HCT116 (cell line): ENCODE results near the gene RAPGEF2. TPM values are rescaled to one million over a fixed set of nuclear protein-coding genes. Genes with fewer than 3 reads are reported as not detected.

Experiments used
- ATAC-seq: fragments of 200-7000 bp; cut with Tn5 transposase; 2 replicates; pipeline ENCODE4 v1.9.1; 2020; ENCODE audit warnings: mild to moderate bottlenecking, moderate library complexity
- BruUV-seq: library from RNA; stranded (reverse); fragments of 400-500 nt; replicated peaks from 2 replicates; lab custom pipeline; 2021; lab: Mats Ljungman, UMichigan
- CTCF ChIA-PET: fragments of 300-600 bp; sonication (Branson Sonifier 250); formaldehyde crosslinking; loops from one replicate; lab custom pipeline; 2021; ENCODE audit warnings: antibody characterized with exemption; lab: Charles Lee
- POLR2A ChIA-PET: fragments of 300-600, 350-600 bp; sonication (Branson Sonifier 250); formaldehyde crosslinking; loops from one replicate; lab custom pipeline; 2021; ENCODE audit warnings: antibody characterized with exemption; lab: Charles Lee
- RAD21 ChIA-PET, 2 experiments: fragments of 300-600 bp; sonication (Branson Sonifier 250); formaldehyde crosslinking; loops; one replicate each; lab custom pipeline; 2023; ENCODE audit warnings: low total read pairs in 2 of 2; ENCODE audit not compliant: uncharacterized antibody in 2 of 2, unreplicated experiment in 2 of 2, low non-redundant PET in 1 of 2; lab: Charles Lee
- DNase-seq: peaks from one replicate; pipeline ENCODE4 v3.0.0-alpha.2; 2010; ENCODE audit warnings: low read depth, low spot score
- H2AFZ ChIP-seq: fragments of 200-600 bp; shearing (Covaris generic), sonication (generic); 2 replicates; pipeline ENCODE4 v1.6.1; 2017; ENCODE audit warnings: low read depth, mixed run types, mixed read lengths, antibody characterized with exemption, low read length; ENCODE audit not compliant: poor library complexity, severe bottlenecking
- H3K27ac ChIP-seq: 2 replicates; pipeline ENCODE4 v1.5.1; 2012; ENCODE audit warnings: low read depth, low read length
- H3K27me3 ChIP-seq: fragments of 200-600 bp; sonication (generic); 2 replicates; pipeline ENCODE4 v1.6.1; 2016; ENCODE audit warnings: mixed run types, low read length, mixed read lengths; ENCODE audit not compliant: insufficient read depth
- H3K36me3 ChIP-seq, 2 experiments: fragments of 200-500 bp in 1 of 2; fragments of 200-600 bp in 1 of 2; sonication (Bioruptor generic) in 1 of 2; sonication (generic) in 1 of 2; 2 replicates each; pipeline versions ENCODE4 v1.5.1 to v1.6.1; 2014 to 2016; ENCODE audit warnings: low read length in 2 of 2, inconsistent platforms in 1 of 2, mixed read lengths in 1 of 2, mixed run types in 1 of 2; ENCODE audit not compliant: insufficient read depth in 2 of 2, control insufficient read depth in 1 of 2
- H3K4me1 ChIP-seq, 2 experiments: fragments of 200-600 bp in 1 of 2; sonication (generic) in 1 of 2; 2 replicates each; pipeline versions ENCODE4 v1.5.1 to v1.6.1; 2012 to 2017; ENCODE audit warnings: low read length in 2 of 2, inconsistent platforms in 1 of 2, mild to moderate bottlenecking in 1 of 2, mixed read lengths in 1 of 2, mixed run types in 1 of 2, moderate library complexity in 1 of 2; ENCODE audit not compliant: insufficient read depth in 2 of 2, control insufficient read depth in 1 of 2
- H3K4me2 ChIP-seq: fragments of 200-600 bp; sonication (generic); 2 replicates; pipeline ENCODE4 v1.6.1; 2017; ENCODE audit warnings: mixed run types, low read length, mixed read lengths
- H3K4me3 ChIP-seq, 2 experiments: fragments of 200-600 bp in 1 of 2; sonication (generic) in 1 of 2; replicated peaks in 1 of 2; 2 replicates each; pipeline ENCODE4 v1.5.1; 2011 to 2016; ENCODE audit warnings: low read length in 2 of 2, control low read depth in 1 of 2, low read depth in 1 of 2, mild to moderate bottlenecking in 1 of 2, mixed read lengths in 1 of 2, mixed run types in 1 of 2
- H3K79me2 ChIP-seq: fragments of 200-600 bp; sonication (generic); 2 replicates; pipeline ENCODE4 v1.6.1; 2017; ENCODE audit warnings: mild to moderate bottlenecking, mixed run types, low read length, moderate library complexity, mixed read lengths; ENCODE audit not compliant: insufficient read depth
- H3K9ac ChIP-seq: fragments of 200-600 bp; sonication (generic); 2 replicates; pipeline ENCODE4 v1.6.1; 2016; ENCODE audit warnings: low read length, mixed read lengths
- H3K9me2 ChIP-seq: fragments of 200-600 bp; sonication (generic), shearing (Covaris generic); 2 replicates; pipeline ENCODE4 v1.6.1; 2017; ENCODE audit warnings: mixed run types, mild to moderate bottlenecking, moderate library complexity; ENCODE audit not compliant: insufficient read depth
- H3K9me3 ChIP-seq, 2 experiments: fragments of 200-500 bp in 1 of 2; fragments of 200-600 bp in 1 of 2; sonication (Bioruptor generic) in 1 of 2; sonication (generic) in 1 of 2; 2 replicates each; pipeline ENCODE4 v1.6.1; 2014 to 2017; ENCODE audit warnings: low read length in 2 of 2, mixed read lengths in 2 of 2, inconsistent platforms in 1 of 2, low read depth in 1 of 2, mild to moderate bottlenecking in 1 of 2, mixed run types in 1 of 2, moderate library complexity in 1 of 2; ENCODE audit not compliant: control insufficient read depth in 1 of 2, insufficient read depth in 1 of 2
- H4K20me1 ChIP-seq: fragments of 200-600 bp; sonication (generic), shearing (Covaris generic); 2 replicates; pipeline ENCODE4 v1.6.1; 2017; ENCODE audit warnings: mixed run types, mild to moderate bottlenecking, moderate library complexity; ENCODE audit not compliant: insufficient read depth
- ATF3 ChIP-seq: IDR thresholded peaks from 2 replicates; pipeline ENCODE4 v1.6.1; 2012
- CBX3 ChIP-seq: IDR thresholded peaks from 2 replicates; pipeline ENCODE4 v1.6.1; 2012; ENCODE audit warnings: low read depth
- EGR1 ChIP-seq: IDR thresholded peaks from 2 replicates; pipeline ENCODE4 v1.6.1; 2012; ENCODE audit warnings: low read depth
- FOSL1 ChIP-seq: IDR thresholded peaks from 2 replicates; pipeline ENCODE4 v1.6.1; 2012; ENCODE audit warnings: low read depth
- POLR2A ChIP-seq: IDR thresholded peaks from 2 replicates; pipeline ENCODE4 v1.7.0; 2011; ENCODE audit warnings: borderline replicate concordance; ENCODE audit not compliant: insufficient read depth, insufficient read length; ENCODE audit errors: extremely low read depth
- POLR2AphosphoS5 ChIP-seq: IDR thresholded peaks from 2 replicates; pipeline ENCODE4 v1.6.1; 2011; ENCODE audit warnings: mild to moderate bottlenecking, low read depth, low read length, moderate library complexity
- RAD21 ChIP-seq: IDR thresholded peaks from 2 replicates; pipeline ENCODE4 v1.6.1; 2012; ENCODE audit warnings: low read depth, mild to moderate bottlenecking
- REST ChIP-seq: IDR thresholded peaks from 2 replicates; pipeline ENCODE4 v1.6.1; 2012; ENCODE audit warnings: low read depth
- SIN3A ChIP-seq: IDR thresholded peaks from 2 replicates; pipeline ENCODE4 v1.6.1; 2012; ENCODE audit warnings: low read depth
- SP1 ChIP-seq: IDR thresholded peaks from 2 replicates; pipeline ENCODE4 v1.6.1; 2012; ENCODE audit warnings: low read depth
- SRF ChIP-seq: IDR thresholded peaks from 2 replicates; pipeline ENCODE4 v1.6.1; 2012; ENCODE audit warnings: low read depth
- YY1 ChIP-seq: IDR thresholded peaks from 2 replicates; pipeline ENCODE4 v1.6.1; 2011; ENCODE audit warnings: low read length, low read depth, moderate library complexity, mild to moderate bottlenecking; ENCODE audit not compliant: insufficient replicate concordance; ENCODE audit errors: extremely low read depth
- ZNF274 ChIP-seq: fragments of 200-500 bp; sonication (Bioruptor generic); IDR thresholded peaks from 2 replicates; pipeline ENCODE4 v1.6.1; 2014; ENCODE audit warnings: mild to moderate bottlenecking, low read depth, low read length, inconsistent platforms
- intact Hi-C: fragments of 100-400 bp; cut with micrococcal nuclease; formaldehyde crosslinking; loops from 2 replicates; pipeline ENCODE4 v1.10.0; 2022
- total RNA-seq: library from RNA; stranded (reverse); gene quantifications from one replicate; pipeline ENCODE4 v1.2.1, GENCODE V29; 2021; ENCODE audit not compliant: unreplicated experiment

RAPGEF2 gene
- total RNA-seq, 1 experiment from 2014 or later, result 21.2 TPM

- no peak for TF ChIP-seq SRF
- TF ChIP-seq POLR2AphosphoS5, result no peak
- no peak for TF ChIP-seq RAD21
- no peak for TF ChIP-seq FOSL1
- no peak for TF ChIP-seq EGR1
- TF ChIP-seq ZNF274, result no peak
- TF ChIP-seq POLR2A, result no peak
- TF ChIP-seq ATF3, result no peak
- TF ChIP-seq CBX3, result no peak
- no peak for TF ChIP-seq SP1
- TF ChIP-seq SIN3A, result no peak
- TF ChIP-seq YY1, result no peak
- no peak for TF ChIP-seq REST
- Histone ChIP-seq H4K20me1 (no peaks in the 10 kb centered on the region), H3K4me3 (no peak overlapping the region), H3K9ac (no peak overlapping the region), H3K27ac (no peak overlapping the region), H3K4me1 (no peaks in the 10 kb centered on the region; a peak in 1 of 4 replicates), H3K79me2 (peaks cover 6% of the 10 kb centered on the region; the same call in 1 of the 2 replicates), H3K4me2 (no peak overlapping the region), H2AFZ (no peak overlapping the region), H3K9me3 (no peaks in the 10 kb centered on the region), H3K27me3 (no peaks in the 10 kb centered on the region), H3K36me3 (no peaks in the 10 kb centered on the region), H3K9me2 (no peaks in the 10 kb centered on the region)
- ChIA-PET RAD21 (no interaction called here), CTCF (no interaction called here), POLR2A (no interaction called here)
- intact Hi-C loops, result no loop called here
- no peak for ATAC-seq
- BruUV-seq, result no TSS peak
- no peak for DNase-seq
These were observed 38.3 kb downstream of the RAPGEF2 start for GRCh38 chr4:159141193-159141592.
